ENCODE results near the gene COL5A3. TPM values are rescaled to one million over a fixed set of nuclear protein-coding genes. Genes with fewer than 3 reads are reported as not detected.
A peak's percentile ranks its signal among the peaks of the same experiment; 100 is the strongest.

Gene COL5A3
- total RNA-seq, 4 donors from 2014 or later = 9.8 to 30.8 (median 25.2) TPM

- H3K4me1 ChIP-seq = peaks cover 3 to 27% (median 4%) of the 10 kb centered on the region in 3 donors
- H3K27me3 ChIP-seq = peaks cover 1% of the 10 kb centered on the region
- ATAC-seq = peak; percentile 89
- H3K27ac ChIP-seq = peak overlapping the region in 3 of 4 donors; percentile 28 to 72 (median 63)
- H3K36me3 ChIP-seq = peaks cover 0 to 28% of the 10 kb centered on the region in 2 donors
- no peak overlapping the region for H3K4me3 ChIP-seq
- TF ChIP-seq CTCF (IDR thresholded peaks at IDR 0.05) = no peak
- WGBS, 2 donors (ENCODE audit: low coverage in 1 of 2) = 73% methylated on average over 3 of the region's 8 CpGs; no CpG with 5 or more reads in 1 of the 2 donors
- H3K9me3 ChIP-seq = no peaks in the 10 kb centered on the region
Measured at GRCh38 chr19:9986787-9987281, 23.5 kb downstream of the COL5A3 start.

GRCh38 chr19:9981406-9982260 lies 28.7 kb downstream of the COL5A3 start:
- Histone ChIP-seq H3K36me3 (peaks cover 0 to 52% of the 10 kb centered on the region in 2 donors), H3K4me3 (no peak overlapping the region), H3K27me3 (peaks cover 15% of the 10 kb centered on the region), H3K27ac (no peak overlapping the region), H3K4me1 (peaks cover 2 to 9% (median 3%) of the 10 kb centered on the region in 3 donors), H3K9me3 (no peaks in the 10 kb centered on the region)
- no peak for TF ChIP-seq CTCF (IDR thresholded peaks at IDR 0.05)
- TF ChIP-seq EP300 (IDR thresholded peaks at IDR 0.05) = no peak
- no peak for TF ChIP-seq POLR2A (IDR thresholded peaks at IDR 0.05)
- TF ChIP-seq POLR2AphosphoS5 (IDR thresholded peaks at IDR 0.05) = no peak
- WGBS, 2 donors (ENCODE audit: low coverage in 1 of 2) = 85 to 87% methylated on average over 5 of the region's 8 CpGs
- no peak for ATAC-seq

GRCh38 chr19:9972103-9972502 lies 38.2 kb downstream of the COL5A3 start:
- WGBS, 2 donors (ENCODE audit: low coverage in 1 of 2) = 81 to 87% methylated on average over 5 to 6 of the region's 6 CpGs
- H3K36me3 ChIP-seq = peaks cover 0 to 78% of the 10 kb centered on the region in 2 donors
- H3K4me3 ChIP-seq = no peak overlapping the region
- H3K9me3 ChIP-seq = no peaks in the 10 kb centered on the region
- no peaks in the 10 kb centered on the region for H3K4me1 ChIP-seq
- H3K27me3 ChIP-seq = peaks cover 44% of the 10 kb centered on the region
- H3K27ac ChIP-seq = no peak overlapping the region
- ATAC-seq = no peak
- TF ChIP-seq CTCF (IDR thresholded peaks at IDR 0.05) (no peak), POLR2AphosphoS5 (IDR thresholded peaks at IDR 0.05) (no peak), EP300 (IDR thresholded peaks at IDR 0.05) (no peak), POLR2A (IDR thresholded peaks at IDR 0.05) (no peak)

GRCh38 chr19:9971166-9971897 lies 39.0 kb downstream of the COL5A3 start:
- Histone ChIP-seq H3K4me3 (no peak overlapping the region), H3K36me3 (peaks cover 0 to 74% of the 10 kb centered on the region in 2 donors), H3K4me1 (no peaks in the 10 kb centered on the region), H3K27me3 (peaks cover 46% of the 10 kb centered on the region), H3K27ac (no peak overlapping the region), H3K9me3 (no peaks in the 10 kb centered on the region)
- no peak for ATAC-seq
- TF ChIP-seq EP300 (IDR thresholded peaks at IDR 0.05) (no peak), POLR2AphosphoS5 (IDR thresholded peaks at IDR 0.05) (no peak), POLR2A (IDR thresholded peaks at IDR 0.05) (no peak), CTCF (IDR thresholded peaks at IDR 0.05) (no peak)
- 59 to 64% methylated on average over 11 to 13 of the region's 15 CpGs for WGBS, 2 donors (ENCODE audit: low coverage in 1 of 2)

Data from gastroesophageal sphincter (tissue), 4 donors.